ENCODE data around the gene OTOP3. TPM values are rescaled to one million over a fixed set of nuclear protein-coding genes. Genes with fewer than 3 reads are reported as not detected.

Gene OTOP3
- total RNA-seq, 1 donor from 2014 or later = not detected

Other genes with a start within 250 kb of the OTOP3 start
- gene CD300LF, start 223.0 kb upstream of the OTOP3 start, total RNA-seq = not detected in 2 replicates
- gene RAB37, start 198.6 kb upstream of the OTOP3 start, total RNA-seq = 0.14 TPM in 1 of 2 replicates, not detected in the other
- 45.1 and 64.6 TPM in 2 replicates for gene NHERF1, start 187.3 kb upstream of the OTOP3 start, total RNA-seq
- 18.2 and 24.5 TPM in 2 replicates for gene NAT9, start 159.6 kb upstream of the OTOP3 start, total RNA-seq
- gene GRIN2C, start 76.0 kb upstream of the OTOP3 start, total RNA-seq = not detected in 2 replicates
- 21.9 and 31.5 TPM in 2 replicates for gene FDXR, start 62.9 kb upstream of the OTOP3 start, total RNA-seq
- not detected in 2 replicates for gene FADS6, start 42.3 kb upstream of the OTOP3 start, total RNA-seq
- not detected in 2 replicates for gene USH1G, start 12.6 kb upstream of the OTOP3 start, total RNA-seq
- gene OTOP2, start 11.6 kb upstream of the OTOP3 start, total RNA-seq = not detected in 2 replicates
- 9.0 and 19.1 TPM in 2 replicates for gene HID1, start 36.9 kb downstream of the OTOP3 start, total RNA-seq
- gene CDR2L, start 51.7 kb downstream of the OTOP3 start, total RNA-seq = 38.9 and 64.4 TPM in 2 replicates
- 52.2 and 113 TPM in 2 replicates for gene MRPL58, start 76.8 kb downstream of the OTOP3 start, total RNA-seq
- 232 and 360 TPM in 2 replicates for gene ATP5PD, start 111.1 kb downstream of the OTOP3 start, total RNA-seq
- 15.8 and 19.2 TPM in 2 replicates for gene KCTD2, start 111.3 kb downstream of the OTOP3 start, total RNA-seq
- 15.1 and 15.9 TPM in 2 replicates for gene SLC16A5, start 152.1 kb downstream of the OTOP3 start, total RNA-seq
- gene ARMC7, start 174.1 kb downstream of the OTOP3 start, total RNA-seq = 8.5 and 12.3 TPM in 2 replicates
- 139 and 140 TPM in 2 replicates for gene NT5C, start 195.8 kb downstream of the OTOP3 start, total RNA-seq
- gene JPT1, start 218.6 kb downstream of the OTOP3 start, total RNA-seq = 539 and 692 TPM in 2 replicates
- 130 and 166 TPM in 2 replicates for gene SUMO2, start 247.1 kb downstream of the OTOP3 start, total RNA-seq